GM21825 (cell line): ENCODE measurements around the gene CA11.

ENCODE experiments used
- ATAC-seq: cut with Tn5 transposase; IDR thresholded peaks from one replicate; pipeline ENCODE4 v1.9.1; 2021; ENCODE audit warnings: mild to moderate bottlenecking, moderate library complexity; ENCODE audit not compliant: unreplicated experiment

CA11 gene

GRCh38 chr19:48629599-48630295, 16.2 kb downstream of the CA11 start:
- no peak for ATAC-seq

GRCh38 chr19:48629297-48629598, 16.7 kb downstream of the CA11 start:
- ATAC-seq, result no peak

GRCh38 chr19:48628486-48629296, 17.3 kb downstream of the CA11 start:
- no peak for ATAC-seq

- ATAC-seq, result no peak
These were observed 18.1 kb downstream of the CA11 start for GRCh38 chr19:48627865-48628314.

GRCh38 chr19:48627201-48627864, 18.7 kb downstream of the CA11 start:
- no peak for ATAC-seq

- no peak for ATAC-seq
These were observed 20.1 kb downstream of the CA11 start for GRCh38 chr19:48625891-48626327.

GRCh38 chr19:48624791-48625723, 20.9 kb downstream of the CA11 start:
- ATAC-seq, result no peak

- peak; percentile 57 for ATAC-seq
These were observed 21.9 kb downstream of the CA11 start for GRCh38 chr19:48624067-48624594.

- ATAC-seq, result no peak
These were observed 22.4 kb downstream of the CA11 start for GRCh38 chr19:48623556-48624066.

GRCh38 chr19:48619692-48620585, 26.0 kb downstream of the CA11 start:
- no peak for ATAC-seq

GRCh38 chr19:48618916-48619691, 26.9 kb downstream of the CA11 start, which contains the start of the genes RPL18 and SPHK2:
Gene RPL18 (minus strand): TSS chr19:48619178. CDS start chr19:48619143, 35 bp downstream.
Gene SPHK2 (plus strand): TSS chr19:48619506. CDS start chr19:48620515, 1,009 bp downstream.
- peak; percentile 71 for ATAC-seq

- no peak for ATAC-seq
These were observed 27.6 kb downstream of the CA11 start for GRCh38 chr19:48618278-48618915.

- ATAC-seq, result no peak
These were observed 28.6 kb downstream of the CA11 start for GRCh38 chr19:48617146-48617937.

GRCh38 chr19:48616491-48617056, 29.4 kb downstream of the CA11 start:
- ATAC-seq, result no peak

GRCh38 chr19:48616041-48616436, 29.9 kb downstream of the CA11 start:
- no peak for ATAC-seq

- ATAC-seq, result no peak
These were observed 30.6 kb downstream of the CA11 start for GRCh38 chr19:48615231-48616040.
